Gastrocnemius medialis (tissue), 4 donors: ENCODE measurements around the gene TNFRSF6B. TPM values are rescaled to one million over a fixed set of nuclear protein-coding genes. Genes with fewer than 3 reads are reported as not detected.
"Not testable (repeated sequence)": the region's sequence is repeated elsewhere in the genome, so short reads cannot be mapped to it uniquely, and the experiment has no call there.

ENCODE experiments used
- ATAC-seq, 2 donors: fragments of 150-250 bp; one replicate each; pipeline ENCODE4 v1.9.1; 2016
- DNase-seq, 2 donors: peaks; one replicate each; pipeline ENCODE4 v3.0.0-alpha.2; 2019
- H3K27ac ChIP-seq, 4 donors: fragments of 200-600 bp; sonication (generic); 1 replicate in 1 of 4; 2 replicates in 3 of 4; pipeline ENCODE4 v1.5.1; 2016 to 2018; ENCODE audit warnings: mild to moderate bottlenecking in 2 of 4, moderate library complexity in 1 of 4
- H3K27me3 ChIP-seq, 3 donors: fragments of 200-600 bp; sonication (generic) in 2 of 3; 1 replicate in 1 of 3; 2 replicates in 2 of 3; pipeline versions ENCODE4 v1.5.1 to v1.6.0; 2016 to 2019; ENCODE audit warnings: mild to moderate bottlenecking in 1 of 3, moderate library complexity in 1 of 3
- H3K36me3 ChIP-seq, 2 donors: fragments of 200-600 bp; sonication (generic) in 1 of 2; one replicate each; pipeline ENCODE4 v1.5.1; 2017 to 2018
- H3K4me1 ChIP-seq, 2 donors: fragments of 200-600 bp; sonication (generic) in 1 of 2; one replicate each; pipeline ENCODE4 v1.5.1; 2016 to 2017; ENCODE audit warnings: mild to moderate bottlenecking in 2 of 2
- H3K4me3 ChIP-seq, 4 donors: fragments of 200-600 bp; sonication (generic) in 3 of 4; 1 replicate in 1 of 4; 2 replicates in 3 of 4; pipeline ENCODE4 v1.5.1; 2016 to 2019; ENCODE audit warnings: mild to moderate bottlenecking in 2 of 4
- H3K9me3 ChIP-seq, 3 donors: fragments of 200-600 bp; sonication (generic) in 2 of 3; 1 replicate in 1 of 3; 2 replicates in 2 of 3; pipeline ENCODE4 v1.5.1; 2016 to 2019
- POLR2A ChIP-seq, 2 donors: fragments of 450-650 bp; IDR thresholded peaks; one replicate each; pipeline ENCODE4 v1.6.1; 2017; ENCODE audit warnings: antibody characterized with exemption in 2 of 2, mild to moderate bottlenecking in 2 of 2, moderate library complexity in 2 of 2
- in situ Hi-C, 4 donors: fragments of 200-750 bp; cut with MboI; loops; one replicate each; pipeline versions ENCODE4 v1.15.0 to v1.8.0; 2017; ENCODE audit warnings: low sequenced_read_pairs in 4 of 4
- intact Hi-C: fragments of 100-400 bp; cut with DNase I; formaldehyde crosslinking; loops from one replicate; pipeline ENCODE4 v1.15.1; 2023; ENCODE audit warnings: low total_unique reads
- total RNA-seq, 4 donors: library from RNA; depleted of rRNA; stranded (reverse); fragments of >200 nt; gene quantifications; one replicate each; pipeline versions ENCODE4 v1.1.0 to v1.2.3, GENCODE V29; 2016
- TF ChIP-seq, protein P1 (sequence below), 5 experiments: fragments of 450-650 bp in 3 of 5; fragments of 200-600 bp in 2 of 5; sonication (generic) in 2 of 5; IDR thresholded peaks in 4 of 5; conservative IDR thresholded peaks in 1 of 5; 1 replicate in 4 of 5; 2 replicates in 1 of 5; pipeline ENCODE4 v1.5.1; 2016 to 2019; ENCODE audit warnings: antibody characterized with exemption in 5 of 5, mild to moderate bottlenecking in 3 of 5, moderate library complexity in 3 of 5

Gene TNFRSF6B
- total RNA-seq, 4 donors from 2014 or later: 1.2 to 4.8 (median 3.1) TPM

DNA sequence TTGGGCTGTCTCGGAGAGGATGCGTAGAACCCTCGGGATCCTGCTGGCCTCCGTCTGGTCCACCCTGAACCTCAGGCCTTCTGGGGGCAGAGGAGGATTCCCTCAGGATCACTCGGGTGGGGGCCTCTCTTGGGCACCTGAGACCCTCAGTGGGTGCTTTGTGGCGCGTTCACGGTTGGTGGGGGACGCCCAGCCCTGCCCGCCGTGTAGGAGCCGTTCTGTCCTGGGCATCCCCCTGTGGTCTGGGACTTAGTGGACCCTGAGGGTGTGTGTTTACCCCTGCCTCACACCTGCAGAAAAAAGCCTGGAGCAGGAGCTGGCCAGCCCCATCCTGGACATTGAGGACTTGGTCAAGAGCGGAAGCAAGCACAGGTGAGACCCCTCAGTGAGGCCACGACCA is 30.7 kb upstream of the TNFRSF6B start:
- intact Hi-C loops (no loop called here), in situ Hi-C loops (no loop called here)
- DNase-seq (no peak), ATAC-seq (no peak)
- Histone ChIP-seq H3K27me3 (no peaks in the 10 kb centered on the region), H3K36me3 (peaks cover 0 to 39% of the 10 kb centered on the region in 2 donors), H3K4me1 (no peaks in the 10 kb centered on the region), H3K9me3 (no peaks in the 10 kb centered on the region), H3K27ac (no peak overlapping the region), H3K4me3 (no peak overlapping the region)
- TF ChIP-seq POLR2A (IDR thresholded peaks at IDR 0.05): no peak
- TF ChIP-seq, protein P1, sequence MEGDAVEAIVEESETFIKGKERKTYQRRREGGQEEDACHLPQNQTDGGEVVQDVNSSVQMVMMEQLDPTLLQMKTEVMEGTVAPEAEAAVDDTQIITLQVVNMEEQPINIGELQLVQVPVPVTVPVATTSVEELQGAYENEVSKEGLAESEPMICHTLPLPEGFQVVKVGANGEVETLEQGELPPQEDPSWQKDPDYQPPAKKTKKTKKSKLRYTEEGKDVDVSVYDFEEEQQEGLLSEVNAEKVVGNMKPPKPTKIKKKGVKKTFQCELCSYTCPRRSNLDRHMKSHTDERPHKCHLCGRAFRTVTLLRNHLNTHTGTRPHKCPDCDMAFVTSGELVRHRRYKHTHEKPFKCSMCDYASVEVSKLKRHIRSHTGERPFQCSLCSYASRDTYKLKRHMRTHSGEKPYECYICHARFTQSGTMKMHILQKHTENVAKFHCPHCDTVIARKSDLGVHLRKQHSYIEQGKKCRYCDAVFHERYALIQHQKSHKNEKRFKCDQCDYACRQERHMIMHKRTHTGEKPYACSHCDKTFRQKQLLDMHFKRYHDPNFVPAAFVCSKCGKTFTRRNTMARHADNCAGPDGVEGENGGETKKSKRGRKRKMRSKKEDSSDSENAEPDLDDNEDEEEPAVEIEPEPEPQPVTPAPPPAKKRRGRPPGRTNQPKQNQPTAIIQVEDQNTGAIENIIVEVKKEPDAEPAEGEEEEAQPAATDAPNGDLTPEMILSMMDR (IDR thresholded peaks at IDR 0.05 in 4 of 5, conservative IDR thresholded peaks at IDR 0.05 in 1 of 5): no peak

DNA sequence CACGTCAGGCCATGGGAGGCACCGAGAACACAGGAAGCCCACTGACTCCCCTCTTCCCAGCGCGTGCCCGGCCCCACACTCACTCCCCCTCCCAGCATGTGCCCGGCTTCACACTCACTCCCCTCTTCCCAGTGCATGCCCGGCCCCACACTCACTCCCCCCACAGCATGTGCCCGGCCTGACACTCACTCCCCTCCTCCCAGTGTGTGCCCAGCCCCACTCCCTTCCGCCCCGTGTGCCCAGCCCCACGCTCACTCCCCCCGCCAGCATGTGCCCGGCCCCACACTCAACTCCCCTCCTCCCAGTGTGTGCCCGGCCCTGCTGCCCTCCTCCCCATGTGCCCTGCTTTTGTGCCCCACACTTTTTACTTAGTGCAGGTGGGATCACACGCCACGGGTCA is 28.6 kb upstream of the TNFRSF6B start:
- in situ Hi-C loops: no loop called here
- Histone ChIP-seq H3K4me1 (no peaks in the 10 kb centered on the region), H3K4me3 (no peak overlapping the region), H3K9me3 (no peaks in the 10 kb centered on the region), H3K27ac (no peak overlapping the region), H3K27me3 (no peaks in the 10 kb centered on the region), H3K36me3 (peaks cover 0 to 34% of the 10 kb centered on the region in 2 donors)
- intact Hi-C loops: no loop called here
- DNase-seq (no peak), ATAC-seq (no peak)
- TF ChIP-seq POLR2A (IDR thresholded peaks at IDR 0.05): no peak
- TF ChIP-seq, protein P1 (IDR thresholded peaks at IDR 0.05 in 4 of 5, conservative IDR thresholded peaks at IDR 0.05 in 1 of 5): no peak

DNA sequence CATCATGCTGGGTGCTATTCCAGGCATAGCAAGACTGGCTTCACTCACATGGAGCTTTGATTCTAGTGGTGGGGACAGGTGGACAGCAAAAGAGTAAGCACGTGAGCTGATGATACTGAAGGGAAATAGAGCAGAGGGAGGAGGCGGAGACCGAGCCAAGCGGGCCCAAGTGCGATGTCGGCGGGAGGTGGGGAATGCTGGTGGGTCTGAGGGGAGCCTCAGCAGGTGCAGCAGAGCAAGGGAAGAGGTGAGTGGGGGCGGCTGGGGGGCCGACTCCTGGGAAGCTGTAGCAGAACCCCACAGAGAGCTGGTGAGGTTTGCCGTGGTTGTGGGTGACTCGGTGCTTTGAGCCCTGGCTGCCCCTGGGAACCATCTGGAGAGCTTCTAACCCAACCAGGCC is 28.1 kb upstream of the TNFRSF6B start:
- no peaks in the 10 kb centered on the region for H3K27me3 ChIP-seq
- no peak for ATAC-seq
- DNase-seq: no peak
- intact Hi-C loops (no loop called here), in situ Hi-C loops (no loop called here)
- no peak overlapping the region for H3K27ac ChIP-seq
- no peaks in the 10 kb centered on the region for H3K4me1 ChIP-seq
- no peak overlapping the region for H3K4me3 ChIP-seq
- no peak for TF ChIP-seq POLR2A (IDR thresholded peaks at IDR 0.05)
- TF ChIP-seq, protein P1 (IDR thresholded peaks at IDR 0.05 in 4 of 5, conservative IDR thresholded peaks at IDR 0.05 in 1 of 5): no peak
- H3K36me3 ChIP-seq: peaks cover 0 to 32% of the 10 kb centered on the region in 2 donors
- H3K9me3 ChIP-seq: no peaks in the 10 kb centered on the region

DNA sequence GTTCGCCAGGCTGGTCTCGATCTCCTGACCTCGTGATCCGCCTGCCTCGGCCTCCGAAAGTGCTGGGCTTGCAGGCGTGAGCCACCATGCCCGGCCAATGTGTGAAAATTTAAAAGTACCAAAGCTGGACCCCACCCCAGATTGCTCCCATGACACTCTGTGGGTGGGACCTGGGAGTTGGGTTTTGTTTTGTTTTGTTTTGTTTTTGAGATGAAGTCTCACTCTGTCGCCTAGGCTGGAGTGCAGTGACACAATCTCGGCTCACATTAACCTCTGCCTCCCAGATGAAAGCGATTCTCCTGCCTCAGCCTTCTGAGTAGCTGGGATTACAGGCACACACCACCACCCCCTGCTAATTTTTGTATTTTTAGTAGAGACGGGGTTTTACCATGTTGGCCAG is 24.8 kb upstream of the TNFRSF6B start:
- intact Hi-C loops: not testable (repeated sequence)

DNA sequence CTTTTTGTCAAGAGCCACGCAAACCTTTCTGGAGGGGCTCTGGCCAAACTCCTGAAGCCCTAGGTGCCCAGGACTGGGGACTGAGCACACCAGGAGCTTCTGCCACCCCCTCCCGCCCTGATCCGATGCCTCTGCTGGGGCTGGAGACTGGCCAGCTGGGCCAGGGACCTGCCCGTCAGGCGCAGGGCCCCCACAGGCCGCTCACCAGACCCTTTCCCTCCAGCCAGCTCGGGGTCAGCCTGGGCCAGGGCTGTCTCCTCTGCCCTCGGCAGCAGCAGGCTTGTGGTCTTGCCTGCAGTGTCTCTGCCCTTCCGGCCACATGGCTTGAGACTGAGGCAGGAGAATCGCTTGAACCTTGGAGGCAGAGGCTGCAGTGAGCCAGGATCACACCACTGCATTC is 23.8 kb upstream of the TNFRSF6B start:
- in situ Hi-C loops: no loop called here
- intact Hi-C loops: no loop called here
- Histone ChIP-seq H3K27me3 (no peaks in the 10 kb centered on the region), H3K36me3 (peaks cover 0 to 59% of the 10 kb centered on the region in 2 donors), H3K9me3 (no peaks in the 10 kb centered on the region), H3K4me1 (no peaks in the 10 kb centered on the region), H3K4me3 (no peak overlapping the region), H3K27ac (no peak overlapping the region)
- TF ChIP-seq, protein P1 (IDR thresholded peaks at IDR 0.05 in 4 of 5, conservative IDR thresholded peaks at IDR 0.05 in 1 of 5): no peak
- TF ChIP-seq POLR2A (IDR thresholded peaks at IDR 0.05): no peak
- ATAC-seq: no peak
- DNase-seq: no peak

More for the DNA sequence above, 24.8 kb upstream of the TNFRSF6B start:
- H3K27ac ChIP-seq, H3K27me3 ChIP-seq, in situ Hi-C loops, H3K4me1 ChIP-seq, H3K4me3 ChIP-seq, DNase-seq, H3K9me3 ChIP-seq, ATAC-seq: not testable (repeated sequence)
- H3K36me3 ChIP-seq: peaks cover 0 to 59% of the 10 kb centered on the region in 2 donors
